ENCODE measurements around the gene ERBB4.

ERBB4 gene

GRCh38 chr2:212537726-212538304 is 787 bp downstream of the ERBB4 start:
- H3K9ac ChIP-seq (ENCODE audit: low read depth, low read length) = peak overlapping the region; percentile 48; the same call in 1 of the 2 replicates
- H3K36me3 ChIP-seq (ENCODE audit: insufficient read depth, low read depth, low read length) = no peaks in the 10 kb centered on the region
- H3K9me3 ChIP-seq (ENCODE audit: insufficient read depth, low read depth, low read length) = no peaks in the 10 kb centered on the region
- H3K4me1 ChIP-seq (ENCODE audit: insufficient read depth, low read length) = peaks cover 12% of the 10 kb centered on the region; the same call in 1 of the 2 replicates
- peak overlapping the region; percentile 79 for H3K4me3 ChIP-seq (ENCODE audit: low read length)
- H3K27me3 ChIP-seq (ENCODE audit: insufficient read depth, low read length) = peaks cover 74% of the 10 kb centered on the region
- no peak overlapping the region for H3K27ac ChIP-seq (ENCODE audit: low read length)

- Histone ChIP-seq H3K27ac (ENCODE audit: low read length) (no peak overlapping the region), H3K4me3 (ENCODE audit: low read length) (peak overlapping the region; percentile 79), H3K4me1 (ENCODE audit: insufficient read depth, low read length) (peaks cover 12% of the 10 kb centered on the region; the same call in 1 of the 2 replicates), H3K36me3 (ENCODE audit: insufficient read depth, low read depth, low read length) (no peaks in the 10 kb centered on the region), H3K9me3 (ENCODE audit: insufficient read depth, low read depth, low read length) (no peaks in the 10 kb centered on the region), H3K27me3 (ENCODE audit: insufficient read depth, low read length) (peaks cover 74% of the 10 kb centered on the region), H3K9ac (ENCODE audit: low read depth, low read length) (peak overlapping the region; percentile 48; the same call in 1 of the 2 replicates)
Measured at GRCh38 chr2:212536817-212537725, 1.5 kb downstream of the ERBB4 start.

- Histone ChIP-seq H3K4me1 (ENCODE audit: insufficient read depth, low read length) (peaks cover 12% of the 10 kb centered on the region; the same call in 1 of the 2 replicates), H3K27me3 (ENCODE audit: insufficient read depth, low read length) (peaks cover 74% of the 10 kb centered on the region), H3K4me3 (ENCODE audit: low read length) (peak overlapping the region; percentile 79), H3K9ac (ENCODE audit: low read depth, low read length) (peak overlapping the region; percentile 26; the same call in 1 of the 2 replicates), H3K9me3 (ENCODE audit: insufficient read depth, low read depth, low read length) (no peaks in the 10 kb centered on the region), H3K27ac (ENCODE audit: low read length) (no peak overlapping the region), H3K36me3 (ENCODE audit: insufficient read depth, low read depth, low read length) (no peaks in the 10 kb centered on the region)
Measured at GRCh38 chr2:212535996-212536816, 2.4 kb downstream of the ERBB4 start.

GRCh38 chr2:212534336-212534735 is 4.3 kb downstream of the ERBB4 start:
- no peaks in the 10 kb centered on the region for H3K9me3 ChIP-seq (ENCODE audit: insufficient read depth, low read depth, low read length)
- peaks cover 57% of the 10 kb centered on the region for H3K27me3 ChIP-seq (ENCODE audit: insufficient read depth, low read length)
- no peak overlapping the region for H3K9ac ChIP-seq (ENCODE audit: low read depth, low read length)
- H3K4me1 ChIP-seq (ENCODE audit: insufficient read depth, low read length) = peaks cover 9% of the 10 kb centered on the region; the same call in 1 of the 2 replicates
- no peak overlapping the region for H3K27ac ChIP-seq (ENCODE audit: low read length)
- H3K4me3 ChIP-seq (ENCODE audit: low read length) = no peak overlapping the region
- H3K36me3 ChIP-seq (ENCODE audit: insufficient read depth, low read depth, low read length) = no peaks in the 10 kb centered on the region

GRCh38 chr2:212532585-212532984 is 6.0 kb downstream of the ERBB4 start:
- no peak overlapping the region for H3K4me3 ChIP-seq (ENCODE audit: low read length)
- H3K4me1 ChIP-seq (ENCODE audit: insufficient read depth, low read length) = peaks cover 9% of the 10 kb centered on the region; the same call in 1 of the 2 replicates
- H3K36me3 ChIP-seq (ENCODE audit: insufficient read depth, low read depth, low read length) = no peaks in the 10 kb centered on the region
- no peak overlapping the region for H3K27ac ChIP-seq (ENCODE audit: low read length)
- no peaks in the 10 kb centered on the region for H3K9me3 ChIP-seq (ENCODE audit: insufficient read depth, low read depth, low read length)
- H3K27me3 ChIP-seq (ENCODE audit: insufficient read depth, low read length) = peaks cover 41% of the 10 kb centered on the region
- H3K9ac ChIP-seq (ENCODE audit: low read depth, low read length) = no peak overlapping the region

- Histone ChIP-seq H3K4me3 (ENCODE audit: low read length) (no peak overlapping the region), H3K27ac (ENCODE audit: low read length) (no peak overlapping the region), H3K9me3 (ENCODE audit: insufficient read depth, low read depth, low read length) (no peaks in the 10 kb centered on the region), H3K36me3 (ENCODE audit: insufficient read depth, low read depth, low read length) (no peaks in the 10 kb centered on the region), H3K27me3 (ENCODE audit: insufficient read depth, low read length) (peaks cover 36% of the 10 kb centered on the region), H3K9ac (ENCODE audit: low read depth, low read length) (no peak overlapping the region), H3K4me1 (ENCODE audit: insufficient read depth, low read length) (peaks cover 9% of the 10 kb centered on the region; the same call in 1 of the 2 replicates)
Measured at GRCh38 chr2:212532087-212532486, 6.5 kb downstream of the ERBB4 start.

- peaks cover 9% of the 10 kb centered on the region; the same call in 1 of the 2 replicates for H3K4me1 ChIP-seq (ENCODE audit: insufficient read depth, low read length)
- no peak overlapping the region for H3K9ac ChIP-seq (ENCODE audit: low read depth, low read length)
- no peaks in the 10 kb centered on the region for H3K36me3 ChIP-seq (ENCODE audit: insufficient read depth, low read depth, low read length)
- no peaks in the 10 kb centered on the region for H3K9me3 ChIP-seq (ENCODE audit: insufficient read depth, low read depth, low read length)
- no peak overlapping the region for H3K4me3 ChIP-seq (ENCODE audit: low read length)
- peaks cover 30% of the 10 kb centered on the region for H3K27me3 ChIP-seq (ENCODE audit: insufficient read depth, low read length)
- no peak overlapping the region for H3K27ac ChIP-seq (ENCODE audit: low read length)
Measured at GRCh38 chr2:212531499-212531898, 7.1 kb downstream of the ERBB4 start.

- Histone ChIP-seq H3K9ac (ENCODE audit: low read depth, low read length) (no peak overlapping the region), H3K27me3 (ENCODE audit: insufficient read depth, low read length) (peaks cover 25% of the 10 kb centered on the region), H3K27ac (ENCODE audit: low read length) (no peak overlapping the region), H3K36me3 (ENCODE audit: insufficient read depth, low read depth, low read length) (no peaks in the 10 kb centered on the region), H3K4me3 (ENCODE audit: low read length) (no peak overlapping the region), H3K9me3 (ENCODE audit: insufficient read depth, low read depth, low read length) (no peaks in the 10 kb centered on the region), H3K4me1 (ENCODE audit: insufficient read depth, low read length) (peaks cover 6% of the 10 kb centered on the region; the same call in 1 of the 2 replicates)
Measured at GRCh38 chr2:212530991-212531390, 7.6 kb downstream of the ERBB4 start.

GRCh38 chr2:212530373-212530772 is 8.2 kb downstream of the ERBB4 start:
- H3K27ac ChIP-seq (ENCODE audit: low read length) = no peak overlapping the region

GRCh38 chr2:212528106-212528856 is 10.3 kb downstream of the ERBB4 start:
- Histone ChIP-seq H3K27ac (ENCODE audit: low read length) (no peak overlapping the region), H3K27me3 (ENCODE audit: insufficient read depth, low read length) (no peaks in the 10 kb centered on the region), H3K4me1 (ENCODE audit: insufficient read depth, low read length) (no peaks in the 10 kb centered on the region), H3K4me3 (ENCODE audit: low read length) (no peak overlapping the region), H3K36me3 (ENCODE audit: insufficient read depth, low read depth, low read length) (no peaks in the 10 kb centered on the region), H3K9me3 (ENCODE audit: insufficient read depth, low read depth, low read length) (no peaks in the 10 kb centered on the region), H3K9ac (ENCODE audit: low read depth, low read length) (no peak overlapping the region)

More at GRCh38 chr2:212530373-212530772, 8.2 kb downstream of the ERBB4 start:
- Histone ChIP-seq H3K4me1 (ENCODE audit: insufficient read depth, low read length) (no peaks in the 10 kb centered on the region), H3K9ac (ENCODE audit: low read depth, low read length) (no peak overlapping the region), H3K4me3 (ENCODE audit: low read length) (no peak overlapping the region), H3K36me3 (ENCODE audit: insufficient read depth, low read depth, low read length) (no peaks in the 10 kb centered on the region), H3K9me3 (ENCODE audit: insufficient read depth, low read depth, low read length) (no peaks in the 10 kb centered on the region), H3K27me3 (ENCODE audit: insufficient read depth, low read length) (peaks cover 18% of the 10 kb centered on the region)

- no peak overlapping the region for H3K27ac ChIP-seq (ENCODE audit: low read length)
- no peak overlapping the region for H3K4me3 ChIP-seq (ENCODE audit: low read length)
- no peaks in the 10 kb centered on the region for H3K36me3 ChIP-seq (ENCODE audit: insufficient read depth, low read depth, low read length)
- H3K9me3 ChIP-seq (ENCODE audit: insufficient read depth, low read depth, low read length) = no peaks in the 10 kb centered on the region
- H3K9ac ChIP-seq (ENCODE audit: low read depth, low read length) = no peak overlapping the region
- H3K27me3 ChIP-seq (ENCODE audit: insufficient read depth, low read length) = no peaks in the 10 kb centered on the region
- H3K4me1 ChIP-seq (ENCODE audit: insufficient read depth, low read length) = no peaks in the 10 kb centered on the region
Measured at GRCh38 chr2:212526059-212526458, 12.5 kb downstream of the ERBB4 start.
